UCSD-AML1 (cell line): ENCODE measurements around the gene VAV1.
"Not testable (repeated sequence)": the region's sequence is repeated elsewhere in the genome, so short reads cannot be mapped to it uniquely, and the experiment has no call there.

Source experiments
- DNase-seq: peaks from one replicate; lab custom pipeline; 2025; ENCODE audit not compliant: unreplicated experiment; lab: John Stamatoyannopoulos, UW

Gene VAV1

DNA sequence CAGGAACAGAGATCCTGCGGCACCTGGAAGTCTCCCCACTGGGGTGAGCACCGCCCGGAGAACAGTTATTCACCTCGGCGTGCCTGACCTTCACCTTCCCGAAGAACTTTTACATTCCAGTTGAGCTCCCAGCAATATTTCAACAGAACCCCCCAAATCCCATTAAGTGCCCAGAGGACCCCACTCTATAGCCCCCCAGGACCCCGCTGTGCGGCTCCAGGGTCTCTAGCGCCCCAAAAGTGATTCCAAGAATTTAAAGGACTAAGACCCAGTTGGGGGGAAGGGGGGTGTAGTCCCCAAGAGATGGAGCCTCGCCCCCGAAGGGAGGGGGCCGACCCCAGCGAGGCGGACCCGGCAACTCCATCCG, 35.6 kb upstream of the VAV1 start:
- DNase-seq: no peak

DNA sequence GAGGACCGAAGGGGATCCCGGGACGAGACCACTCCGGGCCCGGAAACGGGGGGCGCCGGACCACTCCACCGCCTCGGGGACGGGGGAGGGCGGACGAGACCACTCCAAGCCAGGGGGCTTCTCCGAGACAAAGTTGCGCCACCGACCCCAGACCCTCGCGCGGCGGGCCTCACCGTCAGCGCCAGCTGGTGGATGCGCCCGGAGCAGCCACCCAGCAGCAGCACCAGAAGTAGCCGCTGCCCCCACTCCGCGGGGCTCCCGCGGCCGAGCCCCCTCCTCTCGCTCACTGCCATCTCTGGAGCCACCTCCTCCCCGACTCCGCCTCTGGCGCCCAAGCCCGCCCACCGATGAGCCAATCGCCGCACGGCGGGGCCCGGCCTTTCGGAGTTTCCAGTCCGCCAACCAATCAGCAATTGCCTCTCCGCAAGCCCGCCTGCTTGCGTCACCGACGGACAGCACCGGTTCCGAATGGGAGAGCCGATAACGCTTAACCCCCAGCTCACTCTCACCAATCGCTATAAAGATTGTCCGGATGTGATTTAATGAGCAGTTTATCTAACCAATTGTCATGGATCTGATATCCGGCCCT, 35.1 kb upstream of the VAV1 start, which contains the start of gene GPR108:
GPR108 (minus strand) TSS at position 297 of the 589 bp plus-strand sequence; CDS start at position 293, 4 bp downstream.
- DNase-seq: peak; percentile 100

DNA sequence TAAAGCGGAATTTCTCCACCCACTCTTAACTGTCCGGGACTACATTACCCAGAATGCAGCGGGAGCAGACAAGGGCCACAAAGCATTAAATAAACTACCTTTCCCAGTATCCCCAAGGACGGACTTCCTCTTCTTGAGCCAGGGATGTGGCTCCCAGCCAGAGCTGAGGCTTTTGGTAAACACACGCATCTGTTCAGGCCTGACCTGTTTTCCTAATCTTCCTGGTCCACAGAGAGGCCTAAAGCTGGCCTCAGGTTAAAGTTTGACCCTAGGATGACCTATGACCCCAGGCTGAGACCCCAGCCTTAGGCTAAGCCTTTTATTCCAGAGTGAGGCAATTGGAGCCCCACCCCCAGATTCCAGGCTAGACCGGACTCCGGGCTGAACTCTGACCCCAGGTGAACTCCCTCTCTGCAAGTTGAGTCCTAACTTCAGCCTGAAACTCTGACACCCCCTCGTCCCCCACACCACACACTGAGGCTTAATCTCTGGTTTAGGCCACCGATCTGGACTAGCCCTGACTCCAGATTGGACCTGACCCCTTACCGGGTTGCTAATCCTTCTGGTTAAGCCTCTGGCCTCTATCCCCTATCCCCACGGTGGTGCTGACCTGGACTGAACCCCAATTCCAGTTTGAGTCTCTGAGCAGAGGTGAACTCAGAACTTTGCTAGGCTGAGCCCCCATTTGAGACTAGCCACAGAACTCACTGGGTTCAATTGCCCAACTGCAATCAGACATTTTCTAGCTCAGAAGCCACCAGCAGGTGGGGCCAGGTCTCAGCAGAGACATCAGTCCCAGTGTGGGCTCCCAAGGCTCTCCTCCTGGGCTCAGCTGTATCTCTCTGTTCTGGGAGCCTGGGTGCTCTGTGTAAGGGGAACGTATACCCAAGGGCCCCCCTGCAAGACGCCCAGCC, 34.4 kb upstream of the VAV1 start:
- DNase-seq: peak; percentile 81

DNA sequence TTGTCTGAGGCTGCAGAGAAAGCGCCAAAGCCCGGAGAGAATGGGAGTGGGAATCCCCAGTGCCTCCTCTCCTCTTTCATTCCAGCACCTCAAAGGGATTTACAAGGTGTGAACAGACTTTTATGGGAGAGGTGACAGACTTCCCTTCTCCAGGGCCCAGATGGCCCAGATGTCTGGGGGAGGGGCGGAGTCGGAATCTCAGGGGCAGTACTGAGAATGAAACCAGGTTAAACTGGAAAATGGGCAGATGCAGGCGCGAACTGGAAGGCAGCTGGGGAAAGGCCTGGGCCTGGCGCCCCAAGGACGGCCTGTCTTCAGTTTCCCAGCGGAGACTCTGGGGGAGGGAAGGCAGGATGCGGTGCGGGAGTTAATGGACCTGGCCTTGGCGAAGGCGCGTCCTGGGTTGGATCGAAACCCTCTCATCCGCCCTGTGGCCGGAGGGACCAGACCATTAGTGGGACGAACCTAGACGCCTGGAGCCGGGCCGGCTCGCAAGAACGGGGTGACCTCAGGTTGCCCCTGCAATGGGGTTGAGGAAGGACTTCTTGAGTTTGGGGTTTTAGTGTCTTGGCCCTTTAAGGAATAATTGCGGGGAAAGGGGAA, 33.6 kb upstream of the VAV1 start:
- DNase-seq: no peak

DNA sequence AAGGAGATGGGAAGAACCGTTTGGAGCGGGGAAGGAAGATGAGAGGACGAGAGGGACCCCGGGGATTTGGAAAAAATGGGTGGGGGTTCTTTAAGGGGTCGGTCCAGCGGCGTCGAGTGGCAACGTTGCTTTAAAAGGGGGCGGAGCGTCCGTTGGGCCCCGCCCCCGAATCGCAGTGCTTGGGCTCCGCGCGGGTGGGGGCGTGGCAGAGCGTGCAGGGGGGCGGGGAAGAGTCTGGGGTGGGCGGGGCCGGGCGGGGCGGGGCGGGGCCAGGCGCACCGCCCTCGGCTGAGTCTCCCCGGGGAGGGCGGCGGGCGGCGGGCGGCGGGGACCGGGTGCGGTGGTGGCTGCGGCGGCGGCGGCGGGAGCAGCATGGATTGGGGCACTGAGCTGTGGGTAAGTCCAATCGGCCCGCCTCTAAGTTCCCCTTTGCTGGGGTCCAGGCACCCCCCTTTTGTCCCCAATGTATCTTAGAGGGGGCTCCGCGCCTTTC, 33.1 kb upstream of the VAV1 start, which contains the start of gene TRIP10:
TRIP10 (plus strand) TSS at position 291 of the 493 bp plus-strand sequence; CDS start at position 373, 82 bp downstream.
- DNase-seq: peak; percentile 88

DNA sequence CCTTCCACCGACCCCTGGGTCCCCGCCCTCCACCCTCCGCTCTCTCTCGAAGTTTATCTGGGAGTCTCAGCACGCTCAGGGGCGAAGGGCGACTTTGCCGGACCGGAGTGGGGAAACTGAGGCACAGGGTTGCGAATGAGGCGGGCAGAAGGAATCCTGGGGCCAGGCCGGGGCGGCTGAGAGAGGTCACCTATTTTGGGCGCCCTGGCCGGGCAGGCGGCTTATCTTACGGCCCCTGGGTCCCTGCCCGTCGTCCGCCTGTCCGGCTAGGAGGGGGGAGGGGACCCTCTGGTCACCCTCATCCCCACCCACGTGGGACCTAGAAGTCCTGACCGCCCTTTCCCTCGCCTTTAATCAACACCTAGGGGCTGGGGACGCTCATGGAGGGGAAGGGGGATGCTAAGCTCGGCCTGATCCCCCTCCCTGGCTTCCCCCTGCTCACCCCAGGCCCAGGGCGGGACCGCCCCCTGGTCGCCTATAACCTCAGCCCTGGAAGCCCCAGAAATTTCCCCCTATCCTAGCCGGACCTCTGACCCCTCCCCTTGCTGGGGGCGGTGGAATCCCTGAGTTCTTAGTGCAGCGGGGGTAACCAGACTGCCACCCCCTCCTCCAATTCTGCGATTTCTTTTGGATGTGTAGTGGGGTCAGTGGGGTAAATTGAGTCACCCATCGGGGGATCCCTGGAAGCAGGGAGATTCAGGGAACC, 32.5 kb upstream of the VAV1 start:
- DNase-seq: no peak

DNA sequence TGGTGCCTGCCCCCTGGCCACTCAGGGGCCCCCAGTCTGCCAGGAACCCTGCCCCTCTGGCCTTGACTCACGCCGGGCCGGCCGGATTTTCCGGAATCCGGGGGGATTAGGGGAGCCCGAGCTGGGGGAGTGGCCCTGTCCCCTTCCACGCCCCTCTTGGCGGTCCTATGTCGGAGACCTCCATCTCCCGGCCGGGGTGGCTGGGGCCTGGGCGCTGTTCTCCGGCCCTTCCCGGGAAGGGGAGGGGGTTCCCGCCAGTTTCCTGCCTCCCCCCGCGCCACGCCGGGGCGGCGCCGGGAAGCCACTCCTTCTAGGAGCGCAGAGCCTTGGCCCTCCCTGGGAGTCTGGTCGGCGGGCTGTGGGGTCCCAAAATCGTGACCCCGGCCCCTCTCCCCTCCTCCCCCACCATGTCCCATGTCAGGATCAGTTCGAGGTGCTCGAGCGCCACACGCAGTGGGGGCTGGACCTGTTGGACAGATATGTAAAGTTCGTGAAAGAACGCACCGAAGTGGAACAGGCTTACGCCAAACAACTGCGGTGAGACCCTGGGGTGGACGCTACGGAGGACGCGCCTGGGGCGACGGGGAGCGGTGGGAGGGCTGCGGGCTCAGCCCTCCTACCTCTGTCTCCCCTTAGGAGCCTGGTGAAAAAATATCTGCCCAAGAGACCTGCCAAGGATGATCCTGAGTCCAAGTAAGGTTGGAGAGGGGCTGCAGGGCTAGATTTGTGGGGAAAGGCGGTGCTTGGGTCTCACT, 31.7 kb upstream of the VAV1 start:
- DNase-seq: peak; percentile 36

DNA sequence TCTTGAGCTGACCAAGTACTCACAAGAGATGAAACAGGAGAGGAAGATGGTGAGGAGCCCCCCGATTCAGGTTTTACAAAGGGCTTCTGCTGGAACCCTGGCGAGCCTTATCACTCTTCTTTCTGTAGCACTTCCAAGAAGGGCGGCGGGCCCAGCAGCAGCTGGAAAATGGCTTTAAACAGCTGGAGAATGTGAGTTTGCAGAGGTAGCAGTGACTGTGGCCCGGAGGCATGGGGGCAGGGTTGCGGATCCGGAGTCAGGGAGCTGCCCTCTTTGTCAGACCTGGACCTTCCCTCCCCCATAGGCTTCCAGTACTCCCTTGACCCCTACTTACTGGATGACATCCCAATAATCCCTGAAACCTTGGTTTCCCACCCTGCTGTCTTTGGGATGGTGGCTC, 29.4 kb upstream of the VAV1 start:
- no peak for DNase-seq

DNA sequence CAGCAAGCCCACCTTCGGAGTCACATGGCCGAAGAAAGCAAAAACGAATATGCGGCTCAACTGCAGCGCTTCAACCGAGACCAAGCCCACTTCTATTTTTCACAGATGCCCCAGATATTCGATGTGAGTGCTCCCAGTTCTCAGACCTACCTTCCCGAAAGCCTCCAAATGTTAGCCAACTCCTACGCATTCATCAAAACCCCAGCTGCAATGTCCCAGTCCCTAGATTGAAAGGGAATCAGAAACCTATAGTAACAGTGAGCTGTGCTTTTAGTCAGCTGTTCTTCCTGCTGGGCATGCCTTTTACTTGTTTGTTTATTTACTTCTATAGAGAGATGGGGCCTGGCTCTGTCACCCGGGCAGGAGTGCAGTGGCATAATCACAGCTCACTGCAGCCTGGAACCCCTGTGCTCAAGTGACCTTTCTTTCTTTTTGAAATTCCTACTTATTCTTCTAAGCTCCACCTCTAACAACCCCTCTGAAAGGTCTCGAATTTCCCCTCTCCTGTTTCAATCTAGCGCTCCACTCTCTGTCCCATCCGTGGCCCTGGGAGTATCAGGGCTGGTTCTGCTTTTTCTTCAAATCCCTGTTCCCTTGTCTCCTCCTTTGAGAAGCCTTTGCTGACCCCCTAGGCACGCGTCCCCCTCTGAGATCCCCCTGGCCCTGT, 28.7 kb upstream of the VAV1 start:
- no peak for DNase-seq

DNA sequence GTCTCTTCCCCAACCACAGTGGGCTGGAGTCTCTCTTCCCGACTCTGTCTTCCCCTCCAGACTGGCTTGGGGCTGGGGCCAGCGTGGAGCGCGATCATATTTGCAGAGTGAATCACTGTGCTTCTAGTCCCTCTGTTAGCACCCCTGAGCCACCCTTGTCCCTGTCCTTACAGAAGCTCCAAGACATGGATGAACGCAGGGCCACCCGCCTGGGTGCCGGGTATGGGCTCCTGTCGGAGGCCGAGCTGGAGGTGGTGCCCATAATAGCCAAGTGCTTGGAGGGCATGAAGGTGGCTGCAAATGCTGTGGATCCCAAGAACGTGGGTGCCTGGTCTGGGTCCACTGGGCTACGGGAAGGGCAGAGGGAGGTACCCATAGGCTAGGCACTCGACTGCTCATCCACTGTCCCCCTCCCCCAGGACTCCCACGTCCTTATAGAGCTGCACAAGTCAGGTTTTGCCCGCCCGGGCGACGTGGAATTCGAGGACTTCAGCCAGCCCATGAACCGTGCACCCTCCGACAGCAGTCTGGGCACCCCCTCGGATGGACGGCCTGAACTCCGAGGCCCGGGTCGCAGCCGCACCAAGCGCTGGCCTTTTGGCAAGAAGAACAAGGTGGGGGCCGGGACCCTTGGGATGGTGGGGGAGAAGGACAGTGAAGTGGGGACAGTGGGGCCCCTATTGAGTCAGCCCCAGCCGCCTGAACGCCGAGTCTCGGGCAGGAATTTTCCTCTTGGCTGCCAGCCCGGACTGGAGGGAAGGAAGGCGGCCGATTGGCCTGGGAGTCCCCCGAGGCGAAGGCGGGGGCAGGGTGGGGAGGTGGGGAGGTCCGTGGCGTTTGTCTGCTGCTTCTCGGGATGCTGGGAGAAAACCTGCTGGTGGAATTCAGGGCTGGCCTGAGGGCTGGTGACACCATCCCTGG, 27.9 kb upstream of the VAV1 start:
- DNase-seq: no peak

DNA sequence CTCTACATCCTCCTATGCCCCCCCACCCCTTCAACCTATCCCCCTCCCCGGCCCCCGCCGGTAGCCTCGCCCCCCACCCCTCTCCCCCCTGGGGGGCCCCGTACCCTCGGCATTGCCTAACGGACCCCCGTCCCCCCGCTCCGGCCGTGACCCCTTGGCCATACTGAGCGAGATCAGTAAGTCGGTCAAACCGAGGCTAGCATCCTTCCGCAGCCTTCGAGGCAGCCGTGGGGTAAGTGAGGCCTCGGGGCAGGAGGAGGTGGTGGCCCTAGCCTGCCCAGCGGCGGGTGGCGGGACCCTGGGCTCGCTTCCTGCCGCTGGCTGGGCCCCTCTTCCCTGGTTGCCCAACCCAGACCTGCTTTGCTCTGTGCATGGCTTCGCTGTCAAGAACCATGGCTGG, 26.5 kb upstream of the VAV1 start:
- DNase-seq: no peak

DNA sequence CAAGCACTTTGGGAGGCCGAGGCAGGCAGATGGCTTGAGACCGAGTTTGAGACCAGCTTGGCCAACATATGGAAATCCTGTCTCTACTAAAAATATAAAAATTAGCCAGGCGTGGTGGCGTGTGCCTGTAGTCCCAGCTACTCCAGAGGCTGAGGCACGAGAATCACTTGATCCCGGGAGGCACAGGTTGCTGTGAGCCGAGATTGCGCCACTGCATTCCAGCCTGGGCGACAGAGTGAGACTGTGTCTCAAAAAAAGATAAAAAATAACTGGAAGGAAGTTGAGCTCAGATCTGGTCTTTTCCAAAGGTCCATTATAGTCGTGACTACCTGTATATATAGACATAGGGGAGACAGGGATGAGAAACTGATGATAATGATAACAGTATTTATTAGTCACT, 24.0 kb upstream of the VAV1 start:
- DNase-seq: not testable (repeated sequence)

DNA sequence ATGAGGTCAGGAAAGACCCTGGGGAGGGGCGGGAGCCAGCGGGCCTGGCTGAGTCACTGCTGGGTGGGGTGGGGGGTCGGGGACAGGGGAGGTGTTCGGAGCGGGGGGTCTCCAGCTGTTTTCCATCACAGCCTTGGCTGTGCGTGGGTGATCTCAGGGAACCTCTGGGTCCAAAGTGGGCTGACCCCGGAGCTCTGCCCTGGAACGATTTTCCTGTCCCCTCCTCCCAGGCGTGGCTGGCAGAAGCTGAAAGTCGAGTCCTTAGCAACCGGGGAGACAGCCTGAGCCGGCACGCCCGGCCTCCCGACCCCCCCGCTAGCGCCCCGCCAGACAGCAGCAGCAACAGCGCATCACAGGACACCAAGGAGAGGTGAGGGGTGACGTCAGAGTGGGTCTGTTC, 22.4 kb upstream of the VAV1 start:
- DNase-seq: no peak

DNA sequence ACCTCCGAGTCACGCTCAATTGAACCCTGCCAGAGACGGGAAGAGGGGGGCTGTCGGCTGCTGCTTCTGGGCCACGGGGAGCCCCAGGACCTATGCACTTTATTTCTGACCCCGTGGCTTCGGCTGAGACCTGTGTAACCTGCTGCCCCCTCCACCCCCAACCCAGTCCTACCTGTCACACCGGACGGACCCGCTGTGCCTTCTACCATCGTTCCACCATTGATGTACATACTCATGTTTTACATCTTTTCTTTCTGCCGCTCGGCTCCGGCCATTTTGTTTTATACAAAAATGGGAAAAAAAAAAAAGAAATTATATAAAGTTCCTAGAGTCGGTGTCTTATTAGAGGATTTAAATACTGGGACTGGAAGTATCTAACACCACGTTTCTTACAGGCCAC, 21.3 kb upstream of the VAV1 start:
- no peak for DNase-seq

DNA sequence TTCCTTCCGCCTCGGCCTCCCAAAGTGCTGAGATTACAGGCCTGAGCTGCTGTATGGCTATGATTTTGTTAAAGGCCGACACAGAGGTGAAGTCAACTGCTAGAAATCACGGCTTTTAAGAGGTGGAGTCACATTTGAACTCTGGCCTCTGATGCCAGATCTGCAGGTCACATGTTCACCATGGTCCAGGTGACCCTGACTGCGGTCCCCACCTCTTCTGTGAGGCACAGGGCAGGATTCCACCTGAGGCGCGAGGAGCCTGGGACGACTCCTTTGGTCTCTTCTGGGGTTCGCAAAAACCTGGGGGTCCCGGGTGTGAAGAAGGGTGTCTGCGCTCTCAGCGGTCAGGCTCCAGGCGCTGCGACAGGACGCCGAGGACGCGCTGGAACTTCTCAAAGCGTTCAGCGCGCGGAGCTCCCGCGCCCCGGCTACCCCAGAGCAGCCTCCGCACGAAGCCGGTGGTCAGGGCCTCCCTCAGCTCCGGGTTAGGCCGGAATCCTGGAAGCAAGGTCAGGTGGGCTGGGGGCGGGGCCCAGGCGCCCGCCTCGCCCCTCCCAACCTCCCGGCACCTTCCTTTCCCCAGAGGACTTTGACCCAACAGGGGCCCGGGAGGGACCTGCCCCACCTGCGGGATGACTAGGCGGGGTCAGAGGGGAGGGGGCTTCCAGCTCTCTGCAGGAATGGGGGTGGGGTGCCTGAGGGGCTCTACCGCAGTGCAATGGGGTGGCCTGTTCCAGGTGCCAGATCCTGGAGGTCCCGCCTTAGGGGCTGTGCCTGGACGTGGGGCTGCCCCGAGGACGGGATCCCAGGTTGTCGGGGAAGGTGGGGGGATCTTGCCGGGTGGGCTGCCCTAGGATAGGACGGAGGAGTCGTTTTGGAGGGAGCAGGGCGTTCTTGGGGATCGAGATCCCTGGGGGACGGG, 20.0 kb upstream of the VAV1 start:
- no peak for DNase-seq

DNA sequence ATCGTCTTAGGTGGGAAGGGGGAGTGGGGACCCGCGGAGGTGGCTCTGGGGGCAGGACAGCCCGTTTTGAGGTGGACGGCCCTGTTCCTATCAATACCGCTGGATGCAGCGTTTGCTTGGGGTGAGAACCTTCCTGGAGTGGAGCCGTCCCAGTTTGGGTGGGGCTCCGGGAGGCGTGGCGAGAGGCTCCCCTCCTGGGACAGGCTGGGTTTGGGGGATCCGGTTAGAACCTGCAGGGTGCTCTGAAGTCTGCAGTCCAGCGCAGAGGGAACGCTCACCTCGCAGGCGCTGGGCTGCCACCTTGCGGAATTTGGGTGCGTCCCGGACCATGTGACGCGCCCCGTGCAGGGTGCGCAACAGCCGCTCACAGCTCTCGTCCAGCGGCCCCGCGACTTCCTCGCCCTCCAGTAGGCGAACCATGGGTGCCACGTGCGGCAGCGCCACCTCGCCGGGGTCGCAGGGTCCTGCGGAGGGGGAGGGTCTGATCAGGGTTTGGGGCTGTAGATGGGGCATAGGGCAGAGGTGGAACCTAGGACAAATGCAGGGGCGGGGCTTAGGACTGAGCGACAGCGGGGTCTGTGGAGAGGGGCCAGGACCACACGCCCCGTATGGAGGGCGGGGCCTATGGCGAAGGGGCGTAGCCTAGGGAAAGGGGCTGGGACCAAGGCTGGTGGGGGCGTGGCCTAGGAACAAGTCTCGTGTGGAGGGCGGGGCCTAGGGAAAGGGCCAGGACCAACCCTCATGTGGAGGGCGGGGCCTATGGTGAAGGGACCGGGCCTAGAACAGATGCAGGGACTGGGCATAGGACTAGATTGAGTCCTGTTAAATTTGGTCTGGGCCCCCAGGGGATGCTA, 19.1 kb upstream of the VAV1 start:
- DNase-seq: no peak

DNA sequence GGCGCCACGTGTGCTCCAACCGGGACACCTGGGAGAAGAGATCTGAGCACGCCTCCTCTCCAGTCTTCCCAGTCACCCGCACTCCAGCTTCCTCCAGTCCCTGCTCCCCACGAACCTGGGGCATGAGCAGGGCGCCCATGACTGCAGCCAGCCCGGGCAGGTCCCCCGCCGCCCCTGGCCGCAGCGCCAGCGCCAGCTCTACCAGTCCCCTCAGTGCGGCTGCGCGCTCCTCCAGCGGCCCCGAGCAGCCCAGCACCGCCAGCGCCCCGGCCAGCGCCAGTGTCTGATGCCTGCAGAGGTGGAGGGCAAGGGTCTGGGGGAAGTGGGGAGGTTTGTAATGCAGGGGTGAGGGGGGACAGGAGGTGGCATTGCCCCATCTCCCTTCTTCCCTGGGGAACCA, 18.4 kb upstream of the VAV1 start:
- DNase-seq: no peak
